OCI-LY7 (cell line): Measurements from ENCODE around the gene HHIP. TPM values are rescaled to one million over a fixed set of nuclear protein-coding genes. Genes with fewer than 3 reads are reported as not detected.

Source experiments
- BruUV-seq: library from RNA; stranded (reverse); fragments of 400-500 nt; replicated peaks from 2 replicates; lab custom pipeline; 2021; lab: Mats Ljungman, UMichigan
- CTCF ChIA-PET: fragments of 300-600 bp; sonication (Branson Sonifier 250); formaldehyde crosslinking; loops from one replicate; lab custom pipeline; 2022; ENCODE audit warnings: antibody characterized with exemption; ENCODE audit not compliant: unreplicated experiment; lab: Charles Lee
- POLR2A ChIA-PET: fragments of 300-600 bp; sonication (Branson Sonifier 250); formaldehyde crosslinking; loops from one replicate; lab custom pipeline; 2022; ENCODE audit warnings: antibody characterized with exemption; lab: Charles Lee
- DNase-seq: peaks from one replicate; pipeline ENCODE4 v3.0.0-alpha.2; 2015; ENCODE audit warnings: low spot score
- H2AFZ ChIP-seq: fragments of 200-600 bp; sonication (generic), shearing (Covaris generic); 2 replicates; pipeline ENCODE4 v1.6.1; 2014; ENCODE audit warnings: mild to moderate bottlenecking, antibody characterized with exemption, low read length, moderate library complexity
- H3K27ac ChIP-seq: fragments of 200-600 bp; sonication (generic); 2 replicates; pipeline ENCODE4 v1.5.1; 2014; ENCODE audit warnings: mixed run types, low read depth, mild to moderate bottlenecking, moderate library complexity, low read length, inconsistent platforms; ENCODE audit not compliant: poor library complexity, severe bottlenecking
- H3K36me3 ChIP-seq: fragments of 200-600 bp; sonication (generic); 2 replicates; pipeline ENCODE4 v1.6.1; 2014; ENCODE audit warnings: mild to moderate bottlenecking, antibody characterized with exemption, low read length, moderate library complexity, mixed read lengths; ENCODE audit not compliant: insufficient read depth
- H3K4me1 ChIP-seq: fragments of 200-600 bp; sonication (generic); 2 replicates; pipeline ENCODE4 v1.5.1; 2014; ENCODE audit warnings: mild to moderate bottlenecking, low read length; ENCODE audit not compliant: insufficient read depth, poor library complexity, severe bottlenecking
- H3K4me2 ChIP-seq: fragments of 200-600 bp; sonication (generic); 2 replicates; pipeline ENCODE4 v1.6.1; 2014; ENCODE audit warnings: mild to moderate bottlenecking, low read length
- H3K4me3 ChIP-seq: fragments of 200-600 bp; sonication (generic); 2 replicates; pipeline ENCODE4 v1.5.1; 2014; ENCODE audit warnings: mild to moderate bottlenecking, low read depth, low read length; ENCODE audit not compliant: poor library complexity, severe bottlenecking
- H3K79me2 ChIP-seq: fragments of 200-600 bp; sonication (generic); 2 replicates; pipeline ENCODE4 v1.6.1; 2016; ENCODE audit warnings: low read depth, mild to moderate bottlenecking, low read length, moderate library complexity, mixed read lengths; ENCODE audit not compliant: insufficient read depth
- H3K9me2 ChIP-seq: fragments of 200-600 bp; sonication (generic); 2 replicates; pipeline ENCODE4 v1.6.1; 2016; ENCODE audit warnings: mild to moderate bottlenecking, low read length, mixed read lengths; ENCODE audit not compliant: insufficient read depth
- H3K9me3 ChIP-seq: fragments of 200-600 bp; sonication (generic); 2 replicates; pipeline ENCODE4 v1.6.1; 2014; ENCODE audit warnings: mild to moderate bottlenecking, mixed run types, low read length, mixed read lengths
- H4K20me1 ChIP-seq: fragments of 200-600 bp; sonication (generic); 2 replicates; pipeline ENCODE4 v1.6.1; 2014; ENCODE audit warnings: mild to moderate bottlenecking, antibody characterized with exemption, low read length, moderate library complexity, mixed read lengths; ENCODE audit not compliant: insufficient read depth
- EZH2phosphoT487 ChIP-seq: fragments of 200-600 bp; sonication (generic); IDR thresholded peaks from 2 replicates; pipeline ENCODE4 v1.6.1; 2018; ENCODE audit warnings: low read depth, borderline replicate concordance, mild to moderate bottlenecking, mixed run types, antibody characterized with exemption, low read length, moderate library complexity, mixed read lengths
- intact Hi-C: fragments of 100-400 bp; cut with micrococcal nuclease; formaldehyde crosslinking; loops from one replicate; pipeline ENCODE4 v1.10.0; 2022; ENCODE audit not compliant: unreplicated experiment
- total RNA-seq, 2 experiments: library from RNA; depleted of rRNA in 1 of 2; stranded (reverse); fragments of >200 nt in 1 of 2; shearing (Covaris generic) in 1 of 2; gene quantifications; 2 replicates each; pipeline ENCODE4 v1.2.3, GENCODE V29; 2014 to 2022
- TF ChIP-seq, protein P1 (sequence below): fragments of 200-600 bp; sonication (generic); conservative IDR thresholded peaks from 2 replicates; pipeline ENCODE4 v1.5.1; 2014; ENCODE audit warnings: mild to moderate bottlenecking, antibody characterized with exemption, low read length, moderate library complexity, mixed read lengths

The HHIP gene
- total RNA-seq, 2 experiments from 2014 or later = not detected

DNA sequence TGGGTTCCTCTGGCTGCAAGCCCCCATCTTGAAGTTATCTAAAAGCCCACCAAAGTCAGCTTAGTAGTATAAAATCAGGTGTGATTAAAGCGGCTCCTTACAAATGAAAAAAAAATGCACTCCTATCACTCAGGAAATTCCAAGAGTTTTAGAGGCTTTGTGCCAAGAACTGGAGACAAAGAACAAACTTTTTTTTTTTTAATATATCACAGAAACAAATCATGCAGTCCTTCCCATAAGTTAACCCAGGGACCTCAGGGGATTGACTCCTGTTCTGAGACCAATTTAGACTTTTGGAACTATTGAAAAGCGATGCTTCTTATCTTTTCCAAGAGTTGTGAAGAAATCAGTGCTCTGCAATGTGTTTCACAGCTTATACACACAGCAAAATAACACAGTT, 53.6 kb downstream of the HHIP start:
- Histone ChIP-seq H3K9me2 (no peaks in the 10 kb centered on the region), H3K79me2 (no peaks in the 10 kb centered on the region), H3K9me3 (no peaks in the 10 kb centered on the region), H3K27ac (no peak overlapping the region), H3K36me3 (no peaks in the 10 kb centered on the region), H4K20me1 (no peaks in the 10 kb centered on the region), H3K4me2 (no peak overlapping the region), H3K4me1 (no peaks in the 10 kb centered on the region), H2AFZ (no peak overlapping the region), H3K4me3 (no peak overlapping the region)
- intact Hi-C loops = no loop called here
- ChIA-PET CTCF (no interaction called here), POLR2A (no interaction called here)
- TF ChIP-seq, protein P1, sequence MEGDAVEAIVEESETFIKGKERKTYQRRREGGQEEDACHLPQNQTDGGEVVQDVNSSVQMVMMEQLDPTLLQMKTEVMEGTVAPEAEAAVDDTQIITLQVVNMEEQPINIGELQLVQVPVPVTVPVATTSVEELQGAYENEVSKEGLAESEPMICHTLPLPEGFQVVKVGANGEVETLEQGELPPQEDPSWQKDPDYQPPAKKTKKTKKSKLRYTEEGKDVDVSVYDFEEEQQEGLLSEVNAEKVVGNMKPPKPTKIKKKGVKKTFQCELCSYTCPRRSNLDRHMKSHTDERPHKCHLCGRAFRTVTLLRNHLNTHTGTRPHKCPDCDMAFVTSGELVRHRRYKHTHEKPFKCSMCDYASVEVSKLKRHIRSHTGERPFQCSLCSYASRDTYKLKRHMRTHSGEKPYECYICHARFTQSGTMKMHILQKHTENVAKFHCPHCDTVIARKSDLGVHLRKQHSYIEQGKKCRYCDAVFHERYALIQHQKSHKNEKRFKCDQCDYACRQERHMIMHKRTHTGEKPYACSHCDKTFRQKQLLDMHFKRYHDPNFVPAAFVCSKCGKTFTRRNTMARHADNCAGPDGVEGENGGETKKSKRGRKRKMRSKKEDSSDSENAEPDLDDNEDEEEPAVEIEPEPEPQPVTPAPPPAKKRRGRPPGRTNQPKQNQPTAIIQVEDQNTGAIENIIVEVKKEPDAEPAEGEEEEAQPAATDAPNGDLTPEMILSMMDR = no peak
- no peak for TF ChIP-seq EZH2phosphoT487
- DNase-seq = no peak
- BruUV-seq = no TSS peak

DNA sequence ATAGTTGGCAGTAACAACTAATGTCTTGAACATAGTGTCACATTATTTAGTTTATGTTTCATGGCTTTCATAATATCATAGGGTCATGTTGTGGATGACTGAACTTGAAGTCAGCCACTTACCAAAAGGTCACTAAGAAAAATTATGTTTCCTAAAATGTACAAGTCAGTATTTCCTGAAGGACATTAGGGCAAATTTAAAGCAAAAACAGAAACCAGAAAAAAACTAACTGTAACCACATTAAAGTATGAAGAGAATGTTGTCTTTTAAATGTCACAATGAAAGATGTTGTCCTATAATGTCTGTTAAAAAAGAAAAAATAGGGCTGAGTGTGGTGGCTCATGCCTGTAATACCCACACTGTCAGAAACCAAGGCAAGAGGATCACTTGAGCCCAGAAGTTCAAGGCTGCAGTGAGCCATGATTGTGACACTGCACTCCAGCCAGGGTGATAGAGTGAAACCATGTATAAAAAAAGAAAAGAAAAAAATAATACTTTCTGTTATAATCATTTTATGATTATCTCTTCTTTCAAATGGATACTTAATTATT, 55.8 kb downstream of the HHIP start:
- POLR2A ChIA-PET = no interaction called here
- TF ChIP-seq, protein P1 = no peak
- no peak for TF ChIP-seq EZH2phosphoT487
- H3K79me2 ChIP-seq = no peaks in the 10 kb centered on the region
- no peaks in the 10 kb centered on the region for H3K36me3 ChIP-seq
- H3K4me3 ChIP-seq = no peak overlapping the region
- H2AFZ ChIP-seq = no peak overlapping the region
- H3K9me2 ChIP-seq = no peaks in the 10 kb centered on the region
- H3K27ac ChIP-seq = no peak overlapping the region
- H3K4me1 ChIP-seq = no peaks in the 10 kb centered on the region
- intact Hi-C loops = no loop called here
- H3K4me2 ChIP-seq = no peak overlapping the region
- no peaks in the 10 kb centered on the region for H4K20me1 ChIP-seq
- no peak for DNase-seq
- CTCF ChIA-PET = no interaction called here
- no TSS peak for BruUV-seq
- H3K9me3 ChIP-seq = no peaks in the 10 kb centered on the region

DNA sequence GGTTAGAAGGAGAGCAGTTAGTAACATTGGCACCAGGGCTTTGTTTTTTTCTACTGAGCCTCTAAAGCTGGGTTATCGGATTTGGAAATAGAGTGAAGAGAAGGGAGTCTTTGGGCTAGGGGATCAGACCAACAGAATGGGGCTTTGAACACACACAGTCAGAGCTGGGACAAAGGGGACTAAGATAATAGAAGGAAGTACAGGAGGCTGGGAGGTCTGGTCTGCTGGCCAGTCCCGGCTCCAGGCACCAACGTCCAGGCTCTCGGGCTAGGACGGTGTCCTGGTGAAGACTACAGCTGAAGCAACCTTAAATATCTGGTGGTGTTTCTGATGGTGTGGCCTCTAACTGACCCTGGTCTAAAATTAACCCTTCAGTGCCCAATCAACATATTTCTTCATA, 57.5 kb downstream of the HHIP start:
- no peaks in the 10 kb centered on the region for H4K20me1 ChIP-seq
- no peak overlapping the region for H3K27ac ChIP-seq
- H3K9me3 ChIP-seq = no peaks in the 10 kb centered on the region
- no peaks in the 10 kb centered on the region for H3K36me3 ChIP-seq
- H3K4me2 ChIP-seq = no peak overlapping the region
- H2AFZ ChIP-seq = no peak overlapping the region
- intact Hi-C loops = no loop called here
- TF ChIP-seq, protein P1 = no peak
- H3K4me1 ChIP-seq = no peaks in the 10 kb centered on the region
- H3K79me2 ChIP-seq = no peaks in the 10 kb centered on the region
- POLR2A ChIA-PET = interaction anchor here (0.7 kb wide), 1 partner anchor 1909 kb away, joined by 3 read pairs; no protein-coding TSS in a partner anchor
- H3K9me2 ChIP-seq = no peaks in the 10 kb centered on the region
- CTCF ChIA-PET = no interaction called here
- no peak for DNase-seq
- H3K4me3 ChIP-seq = no peak overlapping the region
- BruUV-seq = no TSS peak
